DND-41 (cell line): ENCODE measurements around the gene ST6GALNAC2.

Experiments used
- CTCF ChIP-seq: IDR thresholded peaks from 2 replicates; pipeline ENCODE4 v1.5.1; 2012; ENCODE audit warnings: borderline replicate concordance, low read length, moderate library complexity, mild to moderate bottlenecking; ENCODE audit not compliant: poor library complexity, severe bottlenecking; ENCODE audit errors: extremely low read depth
- EZH2 ChIP-seq: IDR thresholded peaks from 3 replicates; pipeline ENCODE4 v1.6.1; 2012; ENCODE audit warnings: borderline replicate concordance, low read depth, mild to moderate bottlenecking, moderate library complexity, low read length, inconsistent platforms; ENCODE audit not compliant: severe bottlenecking

DNA sequence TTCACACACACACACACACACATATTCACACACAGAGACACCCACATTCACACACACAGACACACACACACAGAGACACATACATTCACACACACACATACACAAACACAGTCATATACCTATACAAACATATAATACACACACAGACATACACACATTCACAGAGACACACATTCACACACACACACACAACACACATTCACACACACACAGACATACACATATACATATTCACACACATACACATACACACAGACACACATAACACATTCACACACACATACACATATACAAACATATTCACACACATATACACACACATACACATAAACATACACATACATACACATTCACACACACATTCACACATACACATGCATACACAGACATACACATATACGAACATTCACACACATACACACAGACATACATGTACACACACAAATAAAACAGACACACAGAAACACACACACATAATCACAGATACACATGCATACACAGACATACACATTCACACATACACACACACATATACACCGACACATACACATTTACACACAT lies 37.9 kb downstream of the ST6GALNAC2 start:
- TF ChIP-seq CTCF, result no peak
- TF ChIP-seq EZH2, result no peak
